HL-60 (cell line): ENCODE results near the gene TSEN2.

ENCODE experiments used
- CTCF ChIP-seq: IDR thresholded peaks from one replicate; pipeline ENCODE4 v1.5.1; 2011; ENCODE audit warnings: low read length, control low read depth, inconsistent platforms; ENCODE audit not compliant: insufficient read depth
- REST ChIP-seq: IDR thresholded peaks from 2 replicates; pipeline ENCODE4 v1.6.1; 2012; ENCODE audit warnings: low read depth; ENCODE audit not compliant: insufficient replicate concordance

- TF ChIP-seq CTCF (no peak), REST (no peak)
These were observed 22.0 kb downstream of the TSEN2 start for GRCh38 chr3:12506201-12506709.
